Adrenal gland (tissue), 12 donors: ENCODE data around the gene TDP2. TPM values are rescaled to one million over a fixed set of nuclear protein-coding genes. Genes with fewer than 3 reads are reported as not detected.

Experiments used
- DNase-seq, 7 donors: peaks; one replicate each; pipeline ENCODE4 v3.0.0-alpha.2; 2019 to 2020
- H3K27ac ChIP-seq, 5 donors: fragments of 200-600 bp; sonication (generic) in 4 of 5; 1 replicate in 3 of 5; 2 replicates in 2 of 5; pipeline versions ENCODE4 v1.5.1 to v1.8.0; 2016 to 2020; ENCODE audit warnings: mild to moderate bottlenecking in 1 of 5
- H3K27me3 ChIP-seq: fragments of 200-600 bp; 2 replicates; pipeline ENCODE4 v1.8.0; 2021
- H3K36me3 ChIP-seq, 2 donors: fragments of 200-600 bp; replicated peaks in 1 of 2; 1 replicate in 1 of 2; 2 replicates in 1 of 2; pipeline versions ENCODE4 v1.5.1 to v1.8.0; 2018 to 2022
- H3K4me1 ChIP-seq, 2 donors: fragments of 200-600 bp; replicated peaks in 1 of 2; 1 replicate in 1 of 2; 2 replicates in 1 of 2; pipeline versions ENCODE4 v1.5.1 to v1.8.0; 2018 to 2021
- H3K4me3 ChIP-seq, 4 donors: fragments of 200-600 bp; sonication (generic) in 3 of 4; one replicate each; pipeline ENCODE4 v1.5.1; 2016 to 2018
- H3K9me3 ChIP-seq, 3 donors: fragments of 200-600 bp; sonication (generic) in 1 of 3; replicated peaks in 1 of 3; 1 replicate in 2 of 3; 2 replicates in 1 of 3; pipeline versions ENCODE4 v1.5.1 to v1.8.0; 2016 to 2021
- CTCF ChIP-seq, 6 experiments: fragments of 450-650 bp in 4 of 6; fragments of 200-600 bp in 2 of 6; sonication (generic) in 1 of 6; IDR thresholded peaks; 1 replicate in 5 of 6; 2 replicates in 1 of 6; pipeline versions ENCODE4 v1.5.1 to v1.8.0; 2016 to 2021; ENCODE audit warnings: antibody characterized with exemption in 6 of 6, mild to moderate bottlenecking in 2 of 6, moderate library complexity in 1 of 6
- POLR2A ChIP-seq, 2 donors: fragments of 450-650 bp; IDR thresholded peaks; one replicate each; pipeline ENCODE4 v1.6.1; 2017; ENCODE audit warnings: antibody characterized with exemption in 2 of 2, mild to moderate bottlenecking in 2 of 2, moderate library complexity in 1 of 2
- WGBS, 4 donors: extraction: QIAGEN DNeasy Blood & Tissue Kit in 2 of 4; methylation state at CpG; one replicate each; pipeline versions ENCODE4 v1.1.5 to v1.1.7; 2013 to 2017; 5-methylcytosine and 5-hydroxymethylcytosine counted together
- intact Hi-C, 2 donors: fragments of 100-400 bp; cut with DNase I; formaldehyde crosslinking; loops; one replicate each; pipeline versions ENCODE4 v1.14.1 to v1.15.0; 2022 to 2023
- polyA plus RNA-seq, 3 donors: library from polyadenylated mRNA; stranded (reverse); fragments of 200-250 nt in 2 of 3; fragments of 350-450 nt in 1 of 3; fragmentation: Illumina TruSeq in 1 of 3; extraction: RNeasy Lipid Tissue Mini Kit (QIAGEN cat#74804) in 1 of 3; gene quantifications; one replicate each; pipeline ENCODE4 v1.2.3, GENCODE V29; 2013 to 2014
- total RNA-seq, 9 donors: library from RNA; depleted of rRNA in 4 of 9; stranded (reverse); fragments of >200 nt in 4 of 9; fragments of 120-200 nt in 1 of 9; fragmentation: NEBNext Ultra II Directional in 1 of 9; extraction: Animal tissue kit (Norgen Biotek cat#: 25700) in 1 of 9; gene quantifications; one replicate each; pipeline versions ENCODE4 v1.1.0 to v1.2.4, GENCODE V29; 2013 to 2023
- donor health status: healthy with polysubstance abuse.
- donor health status: Bipolar disorder and iron deficiency.
- donor health status: DM: yes; HTN: yes; CAD: no.
- donor health status: DM: no; HTN: no; CAD: no.
- donor health status: DM: no; HTN: no; CAD: no.
- donor health status: DM: yes; HTN: yes; CAD: no.

TDP2 gene
- total and polyA plus RNA-seq, 12 donors: 12.9 to 55.8 (median 33.0) TPM

GRCh38 chr6:24648276-24648675 is 18.4 kb downstream of the TDP2 start:
- WGBS, 4 donors: 92 to 96% (median 94%) methylated on average over 5 of the region's 5 CpGs
- TF ChIP-seq POLR2A (IDR thresholded peaks at IDR 0.05) (no peak), CTCF (IDR thresholded peaks at IDR 0.05) (no peak)
- Histone ChIP-seq H3K27ac (no peak overlapping the region), H3K4me3 (no peak overlapping the region), H3K9me3 (no peaks in the 10 kb centered on the region), H3K4me1 (no peaks in the 10 kb centered on the region), H3K36me3 (peaks cover 0 to 29% of the 10 kb centered on the region in 2 donors), H3K27me3 (peaks cover 8% of the 10 kb centered on the region)
- intact Hi-C loops: loop anchor here in 1 of 2 donors (10.0 kb wide), 1 partner anchor 63 kb away; no protein-coding TSS in a partner anchor
- no peak for DNase-seq

- 71 to 85% (median 81%) methylated on average over 8 of the region's 8 CpGs for WGBS, 4 donors
- no peak overlapping the region for H3K4me3 ChIP-seq
- no peak for TF ChIP-seq CTCF (IDR thresholded peaks at IDR 0.05)
- no peak for TF ChIP-seq POLR2A (IDR thresholded peaks at IDR 0.05)
- H3K36me3 ChIP-seq: peaks cover 0 to 15% of the 10 kb centered on the region in 2 donors
- no peak for DNase-seq
- intact Hi-C loops: loop anchor here in 1 of 2 donors (10.0 kb wide), 1 partner anchor 62 kb away; no protein-coding TSS in a partner anchor
- H3K27me3 ChIP-seq: peaks cover 8% of the 10 kb centered on the region
- H3K4me1 ChIP-seq: no peaks in the 10 kb centered on the region
- H3K27ac ChIP-seq: no peak overlapping the region
- H3K9me3 ChIP-seq: no peaks in the 10 kb centered on the region
These were observed 19.9 kb downstream of the TDP2 start for GRCh38 chr6:24646771-24647170.

GRCh38 chr6:24644377-24644776 is 22.3 kb downstream of the TDP2 start:
- 77 to 84% (median 79%) methylated on average over 4 of the region's 4 CpGs for WGBS, 4 donors
- no peaks in the 10 kb centered on the region for H3K36me3 ChIP-seq
- DNase-seq: no peak
- no peaks in the 10 kb centered on the region for H3K9me3 ChIP-seq
- no peak overlapping the region for H3K4me3 ChIP-seq
- H3K27ac ChIP-seq: no peak overlapping the region
- H3K4me1 ChIP-seq: no peaks in the 10 kb centered on the region
- intact Hi-C loops: loop anchor here in 1 of 2 donors (10.0 kb wide), 1 partner anchor 60 kb away; no protein-coding TSS in a partner anchor
- peaks cover 8% of the 10 kb centered on the region for H3K27me3 ChIP-seq
- TF ChIP-seq CTCF (IDR thresholded peaks at IDR 0.05) (no peak), POLR2A (IDR thresholded peaks at IDR 0.05) (no peak)

GRCh38 chr6:24643920-24644319 is 22.8 kb downstream of the TDP2 start:
- H3K4me1 ChIP-seq: no peaks in the 10 kb centered on the region
- DNase-seq: no peak
- TF ChIP-seq POLR2A (IDR thresholded peaks at IDR 0.05): no peak
- no peak for TF ChIP-seq CTCF (IDR thresholded peaks at IDR 0.05)
- peaks cover 8% of the 10 kb centered on the region for H3K27me3 ChIP-seq
- 76 to 100% (median 83%) methylated on average over 1 to 7 of the region's 7 CpGs for whole genome bisulfite sequencing, 4 donors
- H3K36me3 ChIP-seq: no peaks in the 10 kb centered on the region
- intact Hi-C loops: loop anchor here in 1 of 2 donors (10.0 kb wide), 1 partner anchor 59 kb away; no protein-coding TSS in a partner anchor
- H3K27ac ChIP-seq: no peak overlapping the region
- no peak overlapping the region for H3K4me3 ChIP-seq
- no peaks in the 10 kb centered on the region for H3K9me3 ChIP-seq
